ENCODE data around the gene BEST2. TPM values are rescaled to one million over a fixed set of nuclear protein-coding genes. Genes with fewer than 3 reads are reported as not detected.
"Not testable (repeated sequence)": the region's sequence is repeated elsewhere in the genome, so short reads cannot be mapped to it uniquely, and the experiment has no call there.

BEST2 gene
- total and polyA plus RNA-seq, 2 donors from 2014 or later, result not detected

- no peak overlapping the region for H3K27ac ChIP-seq (ENCODE audit: low read depth in 2 of 2, low read length in 2 of 2)
- DNase-seq (no peak), FAIRE-seq (no peak)
- H3K36me3 ChIP-seq (ENCODE audit: control insufficient read depth in 2 of 3, insufficient read depth in 3 of 3, low read length in 3 of 3), result peaks cover 0 to 9% (median 2%) of the 10 kb centered on the region in 3 donors
- H3K4me1 ChIP-seq (ENCODE audit: control insufficient read depth in 2 of 3, insufficient read depth in 2 of 3, low read depth in 1 of 3, low read length in 3 of 3), result peaks cover 0 to 14% (median 4%) of the 10 kb centered on the region in 3 donors
- no peak for TF ChIP-seq CTCF (IDR thresholded peaks at IDR 0.05; ENCODE audit: borderline replicate concordance, extremely low read depth, insufficient read depth)
- H3K9ac ChIP-seq (ENCODE audit: low read length in 3 of 3), result no peak overlapping the region
- no peak overlapping the region for H3K4me3 ChIP-seq (ENCODE audit: low read length in 3 of 3)
- intact Hi-C loops (cut with DNase I), result loop anchor here (10.0 kb wide), 1 partner anchor 120 kb away; no protein-coding TSS in a partner anchor
- H3K27me3 ChIP-seq (ENCODE audit: control insufficient read depth, insufficient read depth, low read length), result no peaks in the 10 kb centered on the region
- no peaks in the 10 kb centered on the region for H3K9me3 ChIP-seq (ENCODE audit: control insufficient read depth in 2 of 3, insufficient read depth in 1 of 3, low read length in 3 of 3)
Observed at GRCh38 chr19:12794971-12795381, 43.4 kb downstream of the BEST2 start.

GRCh38 chr19:12796146-12797071 lies 44.8 kb downstream of the BEST2 start:
- peaks cover 0 to 10% (median 2%) of the 10 kb centered on the region in 3 donors for H3K36me3 ChIP-seq (ENCODE audit: control insufficient read depth in 2 of 3, insufficient read depth in 3 of 3, low read length in 3 of 3)
- FAIRE-seq (no peak), DNase-seq (peak; percentile 83 to 93 (median 88))
- peaks cover 0 to 18% (median 4%) of the 10 kb centered on the region in 3 donors for H3K4me1 ChIP-seq (ENCODE audit: control insufficient read depth in 2 of 3, insufficient read depth in 2 of 3, low read depth in 1 of 3, low read length in 3 of 3)
- intact Hi-C loops (cut with DNase I), result loop anchor here (10.0 kb wide), 1 partner anchor 122 kb away; no protein-coding TSS in a partner anchor
- H3K4me3 ChIP-seq (ENCODE audit: low read length in 3 of 3), result peak overlapping the region in 2 of 3 donors; percentile 20 to 23
- peak; percentile 100 for TF ChIP-seq CTCF (IDR thresholded peaks at IDR 0.05; ENCODE audit: borderline replicate concordance, extremely low read depth, insufficient read depth)
- no peaks in the 10 kb centered on the region for H3K27me3 ChIP-seq (ENCODE audit: control insufficient read depth, insufficient read depth, low read length)
- H3K9ac ChIP-seq (ENCODE audit: low read length in 3 of 3), result no peak overlapping the region
- H3K27ac ChIP-seq (ENCODE audit: low read depth in 2 of 2, low read length in 2 of 2), result peak overlapping the region in 1 of 2 donors; percentile 43
- no peaks in the 10 kb centered on the region for H3K9me3 ChIP-seq (ENCODE audit: control insufficient read depth in 2 of 3, insufficient read depth in 1 of 3, low read length in 3 of 3)

- Histone ChIP-seq H3K9me3 (ENCODE audit: control insufficient read depth in 2 of 3, insufficient read depth in 1 of 3, low read length in 3 of 3) (no peaks in the 10 kb centered on the region), H3K9ac (ENCODE audit: low read length in 3 of 3) (no peak overlapping the region)
- no peak for TF ChIP-seq CTCF (IDR thresholded peaks at IDR 0.05; ENCODE audit: borderline replicate concordance, extremely low read depth, insufficient read depth)
Observed at GRCh38 chr19:12797141-12797587, 45.6 kb downstream of the BEST2 start.

GRCh38 chr19:12797607-12798006 lies 46.0 kb downstream of the BEST2 start:
- H3K4me1 ChIP-seq (ENCODE audit: control insufficient read depth in 2 of 3, insufficient read depth in 2 of 3, low read depth in 1 of 3, low read length in 3 of 3), result peaks cover 0 to 23% (median 10%) of the 10 kb centered on the region in 3 donors
- H3K36me3 ChIP-seq (ENCODE audit: control insufficient read depth in 2 of 3, insufficient read depth in 3 of 3, low read length in 3 of 3), result peaks cover 0 to 10% (median 2%) of the 10 kb centered on the region in 3 donors
- H3K27me3 ChIP-seq (ENCODE audit: control insufficient read depth, insufficient read depth, low read length); FAIRE-seq; H3K27ac ChIP-seq (ENCODE audit: low read depth in 2 of 2, low read length in 2 of 2); H3K9me3 ChIP-seq (ENCODE audit: control insufficient read depth in 2 of 3, insufficient read depth in 1 of 3, low read length in 3 of 3); DNase-seq; H3K4me3 ChIP-seq (ENCODE audit: low read length in 3 of 3); H3K9ac ChIP-seq (ENCODE audit: low read length in 3 of 3): not testable (repeated sequence)
- intact Hi-C loops (cut with DNase I), result loop anchor here (10.0 kb wide), 1 partner anchor 123 kb away; no protein-coding TSS in a partner anchor

More at GRCh38 chr19:12797141-12797587, 45.6 kb downstream of the BEST2 start:
- Histone ChIP-seq H3K27ac (ENCODE audit: low read depth in 2 of 2, low read length in 2 of 2) (no peak overlapping the region), H3K36me3 (ENCODE audit: control insufficient read depth in 2 of 3, insufficient read depth in 3 of 3, low read length in 3 of 3) (peaks cover 0 to 10% (median 2%) of the 10 kb centered on the region in 3 donors), H3K27me3 (ENCODE audit: control insufficient read depth, insufficient read depth, low read length) (no peaks in the 10 kb centered on the region), H3K4me1 (ENCODE audit: control insufficient read depth in 2 of 3, insufficient read depth in 2 of 3, low read depth in 1 of 3, low read length in 3 of 3) (peaks cover 0 to 20% (median 5%) of the 10 kb centered on the region in 3 donors), H3K4me3 (ENCODE audit: low read length in 3 of 3) (no peak overlapping the region)
- intact Hi-C loops (cut with DNase I), result loop anchor here (10.0 kb wide), 1 partner anchor 122 kb away; no protein-coding TSS in a partner anchor
- FAIRE-seq (no peak), DNase-seq (no peak)

Data from kidney (tissue), 14 donors.